A673 (cell line): ENCODE measurements around the gene SNORC. TPM values are rescaled to one million over a fixed set of nuclear protein-coding genes. Genes with fewer than 3 reads are reported as not detected.

ENCODE experiments used
- BruUV-seq: library from RNA; stranded (reverse); fragments of 400-500 nt; replicated peaks from 2 replicates; lab custom pipeline; 2021; lab: Mats Ljungman, UMichigan
- CTCF ChIA-PET: fragments of 300-600 bp; sonication (Branson Sonifier 250); formaldehyde crosslinking; loops from one replicate; lab custom pipeline; 2022; ENCODE audit warnings: antibody characterized with exemption; lab: Charles Lee
- POLR2A ChIA-PET: fragments of 300-600 bp; sonication (Branson Sonifier 250); formaldehyde crosslinking; loops from one replicate; lab custom pipeline; 2022; ENCODE audit warnings: antibody characterized with exemption; ENCODE audit not compliant: low non-redundant PET; lab: Charles Lee
- DNase-seq: peaks from one replicate; pipeline ENCODE4 v3.0.0-alpha.2; 2015; ENCODE audit warnings: low spot score
- H3K27ac ChIP-seq: fragments of 200-600 bp; sonication (generic); 2 replicates; pipeline ENCODE4 v1.5.1; 2016; ENCODE audit warnings: mixed run types, low read depth, mild to moderate bottlenecking, mixed read lengths, antibody characterized with exemption, low read length; ENCODE audit not compliant: poor library complexity, severe bottlenecking
- H3K27me3 ChIP-seq: fragments of 200-600 bp; sonication (generic); replicated peaks from 2 replicates; pipeline ENCODE4 v1.6.1; 2017; ENCODE audit warnings: mixed run types, low read depth, mild to moderate bottlenecking, mixed read lengths, antibody characterized with exemption, low read length; ENCODE audit not compliant: insufficient read depth, poor library complexity
- H3K36me3 ChIP-seq: fragments of 200-600 bp; sonication (generic); 2 replicates; pipeline ENCODE4 v1.6.1; 2016; ENCODE audit warnings: mixed run types, mild to moderate bottlenecking, mixed read lengths, antibody characterized with exemption, low read length; ENCODE audit not compliant: insufficient read depth, poor library complexity, severe bottlenecking
- H3K4me1 ChIP-seq: fragments of 200-600 bp; sonication (generic); 2 replicates; pipeline ENCODE4 v1.6.1; 2017; ENCODE audit warnings: mixed run types, mild to moderate bottlenecking, mixed read lengths, antibody characterized with exemption, low read length; ENCODE audit not compliant: insufficient read depth, poor library complexity, severe bottlenecking
- H3K4me3 ChIP-seq: fragments of 200-600 bp; sonication (generic); 2 replicates; pipeline ENCODE4 v1.5.1; 2016; ENCODE audit warnings: low read depth, mixed run types, mild to moderate bottlenecking, mixed read lengths, low read length; ENCODE audit not compliant: poor library complexity, severe bottlenecking
- H3K9me3 ChIP-seq: fragments of 200-600 bp; sonication (generic); 2 replicates; pipeline ENCODE4 v1.6.1; 2016; ENCODE audit warnings: mixed run types, low read depth, mild to moderate bottlenecking, mixed read lengths, antibody characterized with exemption, low read length; ENCODE audit not compliant: poor library complexity, severe bottlenecking
- EZH2 ChIP-seq: fragments of 200-600 bp; sonication (generic); IDR thresholded peaks from 2 replicates; pipeline ENCODE4 v1.6.1; 2017; ENCODE audit warnings: borderline replicate concordance, low read depth, mild to moderate bottlenecking, mixed read lengths, antibody characterized with exemption, low read length; ENCODE audit not compliant: poor library complexity, severe bottlenecking
- intact Hi-C: fragments of 100-400 bp; cut with micrococcal nuclease; formaldehyde crosslinking; loops from one replicate; pipeline ENCODE4 v1.10.0; 2022; ENCODE audit not compliant: unreplicated experiment
- total RNA-seq: library from RNA; stranded (reverse); gene quantifications from 2 replicates; pipeline ENCODE4 v1.2.3, GENCODE V29; 2021
- TF ChIP-seq, protein P1 (sequence below): fragments of 300-800, 200-600 bp; sonication (generic); conservative IDR thresholded peaks from 2 replicates; pipeline ENCODE4 v1.5.1; 2017; ENCODE audit warnings: low read depth, mild to moderate bottlenecking, antibody characterized with exemption, low read length, moderate library complexity, mixed read lengths

Gene SNORC
- total RNA-seq, 1 experiment from 2014 or later, result 4.6 TPM

DNA sequence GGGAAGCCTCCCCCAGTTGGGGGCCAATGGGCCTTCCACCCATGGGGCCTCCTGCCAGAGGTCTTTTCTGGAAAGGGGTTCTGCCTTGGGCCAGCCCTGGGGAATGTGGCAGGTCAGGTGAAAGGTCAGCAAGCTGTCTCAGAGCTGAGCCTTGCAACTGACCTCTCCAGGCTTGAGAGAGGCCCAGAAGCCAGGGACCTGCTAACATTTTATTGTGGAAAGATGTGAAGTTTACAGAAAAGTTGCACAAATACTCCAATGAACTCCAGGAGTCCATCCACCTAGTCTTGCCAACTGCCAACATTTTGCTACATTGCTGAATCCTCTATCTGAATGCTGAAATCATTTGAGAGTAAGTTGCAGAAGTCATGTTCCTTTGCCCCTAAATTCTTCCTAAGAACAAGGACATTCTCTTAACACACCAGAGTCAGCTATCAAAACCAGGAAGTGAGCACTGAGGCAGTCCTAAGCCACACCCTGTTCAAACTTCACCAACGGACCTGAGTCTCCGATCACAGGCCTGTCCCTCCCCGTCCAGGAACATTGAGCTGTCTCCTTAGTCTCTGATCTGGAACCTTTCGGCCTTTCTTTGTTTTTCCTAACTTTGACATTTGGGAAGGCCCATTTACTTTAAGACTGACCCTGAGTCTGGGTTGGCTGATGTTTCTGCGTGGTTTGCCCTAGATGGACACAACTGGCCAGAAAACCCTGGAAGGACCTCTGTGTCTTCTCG, 4.0 kb downstream of the SNORC start:
- no peak for TF ChIP-seq EZH2
- TF ChIP-seq, protein P1, sequence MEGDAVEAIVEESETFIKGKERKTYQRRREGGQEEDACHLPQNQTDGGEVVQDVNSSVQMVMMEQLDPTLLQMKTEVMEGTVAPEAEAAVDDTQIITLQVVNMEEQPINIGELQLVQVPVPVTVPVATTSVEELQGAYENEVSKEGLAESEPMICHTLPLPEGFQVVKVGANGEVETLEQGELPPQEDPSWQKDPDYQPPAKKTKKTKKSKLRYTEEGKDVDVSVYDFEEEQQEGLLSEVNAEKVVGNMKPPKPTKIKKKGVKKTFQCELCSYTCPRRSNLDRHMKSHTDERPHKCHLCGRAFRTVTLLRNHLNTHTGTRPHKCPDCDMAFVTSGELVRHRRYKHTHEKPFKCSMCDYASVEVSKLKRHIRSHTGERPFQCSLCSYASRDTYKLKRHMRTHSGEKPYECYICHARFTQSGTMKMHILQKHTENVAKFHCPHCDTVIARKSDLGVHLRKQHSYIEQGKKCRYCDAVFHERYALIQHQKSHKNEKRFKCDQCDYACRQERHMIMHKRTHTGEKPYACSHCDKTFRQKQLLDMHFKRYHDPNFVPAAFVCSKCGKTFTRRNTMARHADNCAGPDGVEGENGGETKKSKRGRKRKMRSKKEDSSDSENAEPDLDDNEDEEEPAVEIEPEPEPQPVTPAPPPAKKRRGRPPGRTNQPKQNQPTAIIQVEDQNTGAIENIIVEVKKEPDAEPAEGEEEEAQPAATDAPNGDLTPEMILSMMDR, result no peak
- DNase-seq, result no peak
- no TSS peak for BruUV-seq
- CTCF ChIA-PET, result no interaction called here
- H3K27ac ChIP-seq, result no peak overlapping the region
- no peaks in the 10 kb centered on the region for H3K36me3 ChIP-seq
- H3K27me3 ChIP-seq, result no peaks in the 10 kb centered on the region
- intact Hi-C loops, result no loop called here
- no peaks in the 10 kb centered on the region for H3K4me1 ChIP-seq
- H3K4me3 ChIP-seq, result no peak overlapping the region
- no peaks in the 10 kb centered on the region for H3K9me3 ChIP-seq
- POLR2A ChIA-PET, result no interaction called here

GRCh38 chr2:232874677-232875223, 4.7 kb downstream of the SNORC start:
- H3K27me3 ChIP-seq, result no peaks in the 10 kb centered on the region
- no TSS peak for BruUV-seq
- ChIA-PET CTCF (no interaction called here), POLR2A (no interaction called here)
- no peaks in the 10 kb centered on the region for H3K9me3 ChIP-seq
- no peaks in the 10 kb centered on the region for H3K36me3 ChIP-seq
- no peak overlapping the region for H3K4me3 ChIP-seq
- no peak overlapping the region for H3K27ac ChIP-seq
- H3K4me1 ChIP-seq, result no peaks in the 10 kb centered on the region
- intact Hi-C loops, result no loop called here
- TF ChIP-seq, protein P1, result no peak
- TF ChIP-seq EZH2, result no peak
- DNase-seq, result no peak

GRCh38 chr2:232875256-232876121, 5.4 kb downstream of the SNORC start:
- peak; percentile 19 for DNase-seq
- Histone ChIP-seq H3K27me3 (no peaks in the 10 kb centered on the region), H3K9me3 (no peaks in the 10 kb centered on the region), H3K4me1 (no peaks in the 10 kb centered on the region), H3K36me3 (no peaks in the 10 kb centered on the region), H3K27ac (no peak overlapping the region), H3K4me3 (peak overlapping the region; percentile 55)
- no TSS peak for BruUV-seq
- intact Hi-C loops, result no loop called here
- CTCF ChIA-PET, result no interaction called here
- POLR2A ChIA-PET, result no interaction called here
- TF ChIP-seq EZH2, result no peak
- TF ChIP-seq, protein P1, result 0 out of 2 replicates have a peak, but pooled peaks have one; percentile 20
